Osteocyte (in vitro differentiated cells): Measurements from ENCODE around the gene SPATA32. TPM values are rescaled to one million over a fixed set of nuclear protein-coding genes. Genes with fewer than 3 reads are reported as not detected.
A peak's percentile ranks its signal among the peaks of the same experiment; 100 is the strongest.

Experiments
- DNase-seq: peaks from one replicate; pipeline ENCODE4 v3.0.0; 2021; ENCODE audit warnings: mixed read lengths; ENCODE audit not compliant: unreplicated experiment; ENCODE audit errors: extremely low spot score
- H3K27ac Mint-ChIP-seq: one replicate; pipeline ENCODE4 v1.8.0; 2021; ENCODE audit warnings: mild to moderate bottlenecking, mixed read lengths; ENCODE audit not compliant: unreplicated experiment
- H3K27me3 Mint-ChIP-seq: one replicate; pipeline ENCODE4 v1.8.0; 2021; ENCODE audit warnings: mixed read lengths; ENCODE audit not compliant: unreplicated experiment
- H3K36me3 Mint-ChIP-seq: one replicate; pipeline ENCODE4 v1.8.0; 2021; ENCODE audit warnings: mixed read lengths; ENCODE audit not compliant: unreplicated experiment
- H3K4me1 Mint-ChIP-seq: one replicate; pipeline ENCODE4 v1.8.0; 2021; ENCODE audit warnings: mixed read lengths; ENCODE audit not compliant: unreplicated experiment
- H3K4me3 Mint-ChIP-seq: one replicate; pipeline ENCODE4 v1.8.0; 2021; ENCODE audit warnings: mild to moderate bottlenecking, moderate library complexity, mixed read lengths; ENCODE audit not compliant: unreplicated experiment
- H3K9me3 Mint-ChIP-seq: one replicate; pipeline ENCODE4 v1.8.0; 2021; ENCODE audit warnings: mixed read lengths; ENCODE audit not compliant: unreplicated experiment
- total RNA-seq: library from RNA; stranded (reverse); gene quantifications from 2 replicates; pipeline ENCODE4 v1.2.1, GENCODE V29; 2021
- TF ChIP-seq, protein P1 (sequence below): fragments of 200-600 bp; sonication (generic); IDR thresholded peaks from 2 replicates; pipeline ENCODE4 v1.5.0; 2021; ENCODE audit warnings: antibody characterized with exemption, mild to moderate bottlenecking, moderate library complexity

Gene SPATA32
- total RNA-seq, 1 donor from 2014 or later: not detected

DNA sequence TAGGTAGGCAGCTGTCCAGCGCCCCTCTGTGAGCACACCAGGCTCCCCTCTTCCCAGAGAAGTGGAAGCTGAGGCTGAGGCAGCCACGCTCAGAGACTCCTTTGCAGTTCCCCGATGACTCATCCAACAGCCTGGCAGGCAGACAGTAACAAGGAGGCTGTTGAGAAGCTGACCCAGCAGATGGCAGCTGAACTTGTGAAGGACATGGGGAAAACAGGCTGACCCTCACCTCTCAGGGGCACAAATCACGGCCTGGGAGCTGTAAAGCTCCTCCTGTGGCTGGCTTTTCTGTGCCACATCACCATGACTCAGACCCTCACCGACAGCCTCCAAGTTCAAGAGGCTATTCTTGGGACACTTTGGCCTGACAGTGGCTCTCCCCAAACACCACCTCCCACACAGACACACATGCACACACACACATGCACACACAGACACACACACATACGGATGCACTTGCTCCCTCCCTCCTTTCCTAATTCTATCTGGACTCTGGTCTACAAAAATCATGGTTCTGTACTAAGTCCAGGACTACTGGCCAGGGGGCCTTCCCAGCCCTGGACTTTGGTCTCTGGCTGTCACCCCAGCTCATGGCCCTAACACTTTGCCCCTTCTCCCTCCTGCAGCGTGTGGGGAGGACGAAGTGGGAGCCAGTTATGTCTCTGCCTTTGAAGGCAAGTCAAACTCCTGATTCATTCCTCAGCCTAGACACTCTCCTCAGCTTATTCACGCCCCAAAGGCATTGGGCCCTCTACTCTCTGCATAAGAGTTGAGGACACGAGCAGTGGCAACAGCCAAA, 31.7 kb upstream of the SPATA32 start:
- no peak for DNase-seq
- Mint-ChIP-seq H3K27ac (peak overlapping the region; percentile 88), H3K27me3 (no peaks in the 10 kb centered on the region), H3K36me3 (peaks cover 21% of the 10 kb centered on the region), H3K9me3 (no peaks in the 10 kb centered on the region), H3K4me1 (peaks cover 78% of the 10 kb centered on the region), H3K4me3 (peak overlapping the region; percentile 47)
- TF ChIP-seq, protein P1, sequence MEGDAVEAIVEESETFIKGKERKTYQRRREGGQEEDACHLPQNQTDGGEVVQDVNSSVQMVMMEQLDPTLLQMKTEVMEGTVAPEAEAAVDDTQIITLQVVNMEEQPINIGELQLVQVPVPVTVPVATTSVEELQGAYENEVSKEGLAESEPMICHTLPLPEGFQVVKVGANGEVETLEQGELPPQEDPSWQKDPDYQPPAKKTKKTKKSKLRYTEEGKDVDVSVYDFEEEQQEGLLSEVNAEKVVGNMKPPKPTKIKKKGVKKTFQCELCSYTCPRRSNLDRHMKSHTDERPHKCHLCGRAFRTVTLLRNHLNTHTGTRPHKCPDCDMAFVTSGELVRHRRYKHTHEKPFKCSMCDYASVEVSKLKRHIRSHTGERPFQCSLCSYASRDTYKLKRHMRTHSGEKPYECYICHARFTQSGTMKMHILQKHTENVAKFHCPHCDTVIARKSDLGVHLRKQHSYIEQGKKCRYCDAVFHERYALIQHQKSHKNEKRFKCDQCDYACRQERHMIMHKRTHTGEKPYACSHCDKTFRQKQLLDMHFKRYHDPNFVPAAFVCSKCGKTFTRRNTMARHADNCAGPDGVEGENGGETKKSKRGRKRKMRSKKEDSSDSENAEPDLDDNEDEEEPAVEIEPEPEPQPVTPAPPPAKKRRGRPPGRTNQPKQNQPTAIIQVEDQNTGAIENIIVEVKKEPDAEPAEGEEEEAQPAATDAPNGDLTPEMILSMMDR: peak; percentile 26

- H3K9me3 Mint-ChIP-seq: no peaks in the 10 kb centered on the region
- H3K27ac Mint-ChIP-seq: peak overlapping the region; percentile 88
- H3K36me3 Mint-ChIP-seq: peaks cover 20% of the 10 kb centered on the region
- peaks cover 74% of the 10 kb centered on the region for H3K4me1 Mint-ChIP-seq
- no peak for DNase-seq
- no peak overlapping the region for H3K4me3 Mint-ChIP-seq
- TF ChIP-seq, protein P1: no peak
- no peaks in the 10 kb centered on the region for H3K27me3 Mint-ChIP-seq
These were observed 31.0 kb upstream of the SPATA32 start for GRCh38 chr17:45292696-45293412.

GRCh38 chr17:45291171-45291805, 29.4 kb upstream of the SPATA32 start:
- no peaks in the 10 kb centered on the region for H3K27me3 Mint-ChIP-seq
- no peak for DNase-seq
- peaks cover 22% of the 10 kb centered on the region for H3K36me3 Mint-ChIP-seq
- TF ChIP-seq, protein P1: no peak
- peaks cover 69% of the 10 kb centered on the region for H3K4me1 Mint-ChIP-seq
- H3K27ac Mint-ChIP-seq: no peak overlapping the region
- no peak overlapping the region for H3K4me3 Mint-ChIP-seq
- no peaks in the 10 kb centered on the region for H3K9me3 Mint-ChIP-seq

- no peak for DNase-seq
- Mint-ChIP-seq H3K4me1 (peaks cover 59% of the 10 kb centered on the region), H3K9me3 (no peaks in the 10 kb centered on the region), H3K27ac (no peak overlapping the region), H3K27me3 (no peaks in the 10 kb centered on the region), H3K36me3 (peaks cover 26% of the 10 kb centered on the region), H3K4me3 (no peak overlapping the region)
- TF ChIP-seq, protein P1: no peak
These were observed 28.4 kb upstream of the SPATA32 start for GRCh38 chr17:45290269-45290765.
